Hepatocyte (in vitro differentiated cells): ENCODE results near the gene TSPAN9. TPM values are rescaled to one million over a fixed set of nuclear protein-coding genes. Genes with fewer than 3 reads are reported as not detected.

Experiments
- DNase-seq: peaks from one replicate; pipeline ENCODE4 v3.0.0-alpha.2; 2016; ENCODE audit warnings: low spot score
- H2AFZ ChIP-seq: fragments of 200-600 bp; sonication (generic); 2 replicates; pipeline ENCODE4 v1.6.0; 2016; ENCODE audit warnings: antibody characterized with exemption, mild to moderate bottlenecking
- H3K27ac ChIP-seq: fragments of 200-600 bp; sonication (generic); 2 replicates; pipeline ENCODE4 v1.5.1; 2016; ENCODE audit warnings: mild to moderate bottlenecking
- H3K27me3 ChIP-seq: fragments of 200-600 bp; sonication (generic); 2 replicates; pipeline ENCODE4 v1.6.1; 2016
- H3K36me3 ChIP-seq: fragments of 200-600 bp; sonication (generic); replicated peaks from 2 replicates; pipeline ENCODE4 v1.5.1; 2016; ENCODE audit warnings: low read depth; ENCODE audit not compliant: insufficient read depth
- H3K4me1 ChIP-seq: fragments of 200-600 bp; sonication (generic); 2 replicates; pipeline ENCODE4 v1.5.1; 2016; ENCODE audit warnings: mild to moderate bottlenecking, moderate library complexity; ENCODE audit not compliant: insufficient read depth
- H3K4me2 ChIP-seq: fragments of 200-600 bp; sonication (generic); 2 replicates; pipeline ENCODE4 v1.6.0; 2016
- H3K4me3 ChIP-seq: fragments of 200-600 bp; sonication (generic); 2 replicates; pipeline ENCODE4 v1.5.1; 2016; ENCODE audit warnings: mild to moderate bottlenecking
- H3K79me2 ChIP-seq: fragments of 200-600 bp; sonication (generic); 2 replicates; pipeline ENCODE4 v1.6.0; 2017; ENCODE audit warnings: mild to moderate bottlenecking
- H3K9me2 ChIP-seq: fragments of 200-600 bp; sonication (generic); replicated peaks from 2 replicates; pipeline ENCODE4 v1.6.0; 2017; ENCODE audit warnings: mild to moderate bottlenecking; ENCODE audit not compliant: insufficient read depth
- H3K9me3 ChIP-seq: fragments of 200-600 bp; sonication (generic); 2 replicates; pipeline ENCODE4 v1.5.1; 2016; ENCODE audit warnings: low read depth, mild to moderate bottlenecking
- H4K20me1 ChIP-seq: fragments of 200-600 bp; sonication (generic); 2 replicates; pipeline ENCODE4 v1.6.0; 2016; ENCODE audit warnings: mild to moderate bottlenecking; ENCODE audit not compliant: insufficient read depth, poor library complexity, severe bottlenecking
- CTCF ChIP-seq: fragments of 200-600 bp; sonication (generic); IDR thresholded peaks from 2 replicates; pipeline ENCODE4 v1.5.1; 2016; ENCODE audit warnings: antibody characterized with exemption, mild to moderate bottlenecking; ENCODE audit not compliant: poor library complexity
- EZH2 ChIP-seq: fragments of 200-600 bp; sonication (generic); IDR thresholded peaks from 2 replicates; pipeline ENCODE4 v1.6.1; 2016; ENCODE audit warnings: antibody characterized with exemption, mild to moderate bottlenecking, borderline replicate concordance
- EZH2phosphoT487 ChIP-seq: fragments of 200-600 bp; sonication (generic); IDR thresholded peaks from one replicate; pipeline ENCODE4 v1.6.1; 2018; ENCODE audit warnings: antibody characterized with exemption, mild to moderate bottlenecking, low read depth, moderate library complexity; ENCODE audit not compliant: unreplicated experiment, severe bottlenecking
- WGBS: methylation state at CpG from one replicate; pipeline ENCODE4 v1.1.6; 2016; ENCODE audit warnings: low lambda C conversion rate; ENCODE audit errors: missing lambda C conversion rate; 5-methylcytosine and 5-hydroxymethylcytosine counted together
- polyA plus RNA-seq: library from polyadenylated mRNA; unstranded; fragments of >200 nt; fragmentation: Nextera tagmentation; extraction: Ambion mirVana; gene quantifications from 2 replicates; pipeline ENCODE4 v1.2.1, GENCODE V29; 2016
- total RNA-seq: library from RNA; depleted of rRNA; stranded (reverse); fragments of >200 nt; gene quantifications from 2 replicates; pipeline ENCODE4 v1.2.3, GENCODE V29; 2014

Gene TSPAN9
- total and polyA plus RNA-seq, 2 experiments from 2014 or later = 16.6 to 38.6 TPM

- no peak overlapping the region for H2AFZ ChIP-seq
- no peaks in the 10 kb centered on the region for H3K27me3 ChIP-seq
- DNase-seq = no peak
- H4K20me1 ChIP-seq = no peaks in the 10 kb centered on the region
- WGBS = 91% methylated on average over 24 of the region's 25 CpGs
- H3K36me3 ChIP-seq = no peaks in the 10 kb centered on the region
- H3K27ac ChIP-seq = no peak overlapping the region
- peaks cover 16% of the 10 kb centered on the region for H3K4me1 ChIP-seq
- H3K4me3 ChIP-seq = no peak overlapping the region
- no peaks in the 10 kb centered on the region for H3K9me2 ChIP-seq
- no peaks in the 10 kb centered on the region for H3K9me3 ChIP-seq
- H3K4me2 ChIP-seq = no peak overlapping the region
- TF ChIP-seq EZH2 (no peak), CTCF (no peak), EZH2phosphoT487 (no peak)
- H3K79me2 ChIP-seq = peaks cover 15% of the 10 kb centered on the region
These were observed 64.5 kb downstream of the TSPAN9 start for GRCh38 chr12:3141339-3142321.

- no peak for DNase-seq
- H3K4me2 ChIP-seq = no peak overlapping the region
- no peaks in the 10 kb centered on the region for H3K9me3 ChIP-seq
- peaks cover 15% of the 10 kb centered on the region for H3K79me2 ChIP-seq
- H4K20me1 ChIP-seq = no peaks in the 10 kb centered on the region
- no peaks in the 10 kb centered on the region for H3K27me3 ChIP-seq
- TF ChIP-seq EZH2 = no peak
- no peak for TF ChIP-seq EZH2phosphoT487
- TF ChIP-seq CTCF = no peak
- H3K36me3 ChIP-seq = no peaks in the 10 kb centered on the region
- H2AFZ ChIP-seq = no peak overlapping the region
- WGBS = 88% methylated on average over 14 of the region's 14 CpGs
- no peaks in the 10 kb centered on the region for H3K9me2 ChIP-seq
- H3K27ac ChIP-seq = no peak overlapping the region
- peaks cover 12% of the 10 kb centered on the region for H3K4me1 ChIP-seq
- no peak overlapping the region for H3K4me3 ChIP-seq
These were observed 65.2 kb downstream of the TSPAN9 start for GRCh38 chr12:3142386-3142785.

- WGBS = 92% methylated on average over 7 of the region's 7 CpGs
- Histone ChIP-seq H3K79me2 (peaks cover 22% of the 10 kb centered on the region), H3K9me3 (no peaks in the 10 kb centered on the region), H3K4me3 (no peak overlapping the region), H3K27me3 (no peaks in the 10 kb centered on the region), H4K20me1 (no peaks in the 10 kb centered on the region), H3K4me1 (peaks cover 8% of the 10 kb centered on the region), H3K4me2 (no peak overlapping the region), H3K9me2 (no peaks in the 10 kb centered on the region), H2AFZ (no peak overlapping the region), H3K36me3 (no peaks in the 10 kb centered on the region), H3K27ac (no peak overlapping the region)
- TF ChIP-seq EZH2phosphoT487 (no peak), CTCF (no peak), EZH2 (no peak)
- no peak for DNase-seq
These were observed 67.3 kb downstream of the TSPAN9 start for GRCh38 chr12:3144495-3144894.
